Spleen (tissue), 7 donors: Measurements from ENCODE around the gene OR10D3.

Source experiments
- POLR2A ChIP-seq, 3 donors: fragments of 450-650 bp; IDR thresholded peaks; one replicate each; pipeline ENCODE4 v1.5.1; 2017; ENCODE audit warnings: antibody characterized with exemption in 3 of 3, mild to moderate bottlenecking in 1 of 3
- TF ChIP-seq, protein P1 (sequence below), 11 experiments: fragments of 200-600 bp in 7 of 11; fragments of 450-650 bp in 4 of 11; sonication (generic) in 4 of 11; IDR thresholded peaks in 8 of 11; conservative IDR thresholded peaks in 3 of 11; 1 replicate in 7 of 11; 2 replicates in 4 of 11; pipeline versions ENCODE4 v1.4.0 to v1.8.0; 2016 to 2021; ENCODE audit warnings: antibody characterized with exemption in 11 of 11, inconsistent platforms in 4 of 11, mild to moderate bottlenecking in 1 of 11
- donor health status: DM: no; HTN: no; CAD: no; lungs with moderate emphysema.
- donor health status: DM: no; HTN: no; CAD: no.
- donor health status: DM: no; HTN: no; CAD: no.

DNA sequence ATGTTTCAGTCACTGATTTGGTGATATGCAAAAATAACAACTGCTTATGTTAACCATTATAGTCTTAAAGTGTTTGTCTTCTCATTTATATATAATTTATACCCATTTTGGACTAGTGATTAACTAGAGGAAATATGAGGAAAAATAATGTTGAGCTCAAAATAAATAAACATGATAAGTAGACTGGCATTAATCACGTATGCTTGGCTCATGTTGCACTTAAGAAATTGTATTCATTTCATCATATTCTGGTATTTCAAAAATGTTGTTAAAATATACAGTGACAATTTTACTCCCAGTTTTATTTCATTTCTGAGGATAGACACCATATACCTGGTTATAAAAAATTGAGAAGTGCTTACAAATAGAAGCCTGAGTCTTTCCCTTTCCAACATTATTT is 3.8 kb upstream of the OR10D3 start:
- no peak for TF ChIP-seq POLR2A (IDR thresholded peaks at IDR 0.05)
- TF ChIP-seq, protein P1, sequence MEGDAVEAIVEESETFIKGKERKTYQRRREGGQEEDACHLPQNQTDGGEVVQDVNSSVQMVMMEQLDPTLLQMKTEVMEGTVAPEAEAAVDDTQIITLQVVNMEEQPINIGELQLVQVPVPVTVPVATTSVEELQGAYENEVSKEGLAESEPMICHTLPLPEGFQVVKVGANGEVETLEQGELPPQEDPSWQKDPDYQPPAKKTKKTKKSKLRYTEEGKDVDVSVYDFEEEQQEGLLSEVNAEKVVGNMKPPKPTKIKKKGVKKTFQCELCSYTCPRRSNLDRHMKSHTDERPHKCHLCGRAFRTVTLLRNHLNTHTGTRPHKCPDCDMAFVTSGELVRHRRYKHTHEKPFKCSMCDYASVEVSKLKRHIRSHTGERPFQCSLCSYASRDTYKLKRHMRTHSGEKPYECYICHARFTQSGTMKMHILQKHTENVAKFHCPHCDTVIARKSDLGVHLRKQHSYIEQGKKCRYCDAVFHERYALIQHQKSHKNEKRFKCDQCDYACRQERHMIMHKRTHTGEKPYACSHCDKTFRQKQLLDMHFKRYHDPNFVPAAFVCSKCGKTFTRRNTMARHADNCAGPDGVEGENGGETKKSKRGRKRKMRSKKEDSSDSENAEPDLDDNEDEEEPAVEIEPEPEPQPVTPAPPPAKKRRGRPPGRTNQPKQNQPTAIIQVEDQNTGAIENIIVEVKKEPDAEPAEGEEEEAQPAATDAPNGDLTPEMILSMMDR (IDR thresholded peaks at IDR 0.05 in 8 of 11, conservative IDR thresholded peaks at IDR 0.05 in 3 of 11): no peak
